Breast epithelium (tissue), 3 donors: ENCODE data around the gene PROZ.

ENCODE experiments used
- POLR2A ChIP-seq: fragments of 450-650 bp; IDR thresholded peaks from one replicate; pipeline ENCODE4 v1.6.1; 2016; ENCODE audit warnings: antibody characterized with exemption, mild to moderate bottlenecking, moderate library complexity
- POLR2AphosphoS5 ChIP-seq, 3 donors: sonication (generic); formaldehyde crosslinking; IDR thresholded peaks; one replicate each; pipeline ENCODE4 v1.6.1; 2017; ENCODE audit warnings: antibody characterized with exemption in 3 of 3
- TF ChIP-seq, protein P1 (sequence below), 3 donors: fragments of 450-650 bp; IDR thresholded peaks; one replicate each; pipeline ENCODE4 v1.5.1; 2016 to 2017; ENCODE audit warnings: antibody characterized with exemption in 3 of 3, mild to moderate bottlenecking in 3 of 3, moderate library complexity in 3 of 3

- TF ChIP-seq, protein P1, sequence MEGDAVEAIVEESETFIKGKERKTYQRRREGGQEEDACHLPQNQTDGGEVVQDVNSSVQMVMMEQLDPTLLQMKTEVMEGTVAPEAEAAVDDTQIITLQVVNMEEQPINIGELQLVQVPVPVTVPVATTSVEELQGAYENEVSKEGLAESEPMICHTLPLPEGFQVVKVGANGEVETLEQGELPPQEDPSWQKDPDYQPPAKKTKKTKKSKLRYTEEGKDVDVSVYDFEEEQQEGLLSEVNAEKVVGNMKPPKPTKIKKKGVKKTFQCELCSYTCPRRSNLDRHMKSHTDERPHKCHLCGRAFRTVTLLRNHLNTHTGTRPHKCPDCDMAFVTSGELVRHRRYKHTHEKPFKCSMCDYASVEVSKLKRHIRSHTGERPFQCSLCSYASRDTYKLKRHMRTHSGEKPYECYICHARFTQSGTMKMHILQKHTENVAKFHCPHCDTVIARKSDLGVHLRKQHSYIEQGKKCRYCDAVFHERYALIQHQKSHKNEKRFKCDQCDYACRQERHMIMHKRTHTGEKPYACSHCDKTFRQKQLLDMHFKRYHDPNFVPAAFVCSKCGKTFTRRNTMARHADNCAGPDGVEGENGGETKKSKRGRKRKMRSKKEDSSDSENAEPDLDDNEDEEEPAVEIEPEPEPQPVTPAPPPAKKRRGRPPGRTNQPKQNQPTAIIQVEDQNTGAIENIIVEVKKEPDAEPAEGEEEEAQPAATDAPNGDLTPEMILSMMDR (IDR thresholded peaks at IDR 0.05) = no peak
- no peak for TF ChIP-seq POLR2A
- TF ChIP-seq POLR2AphosphoS5 (IDR thresholded peaks at IDR 0.05) = no peak
These were observed 8.7 kb downstream of the PROZ start for GRCh38 chr13:113167155-113167554.
